ENCODE data around the gene HSBP1L1.
"Not testable (repeated sequence)": the region's sequence is repeated elsewhere in the genome, so short reads cannot be mapped to it uniquely, and the experiment has no call there.

The HSBP1L1 gene

GRCh38 chr18:79988071-79988450, 23.6 kb downstream of the HSBP1L1 start:
- DNase-seq = peak; percentile 49

GRCh38 chr18:79988451-79989194, 24.2 kb downstream of the HSBP1L1 start, which contains the start of gene TXNL4A:
TSS of gene TXNL4A (minus strand) at chr18:79988563. CDS start at chr18:79988392, 171 bp downstream.
- DNase-seq = peak; percentile 63

- no peak for DNase-seq
Observed at GRCh38 chr18:79989195-79989497, 24.7 kb downstream of the HSBP1L1 start.

- no peak for DNase-seq
Observed at GRCh38 chr18:79991494-79991893, 27.1 kb downstream of the HSBP1L1 start.

DNA sequence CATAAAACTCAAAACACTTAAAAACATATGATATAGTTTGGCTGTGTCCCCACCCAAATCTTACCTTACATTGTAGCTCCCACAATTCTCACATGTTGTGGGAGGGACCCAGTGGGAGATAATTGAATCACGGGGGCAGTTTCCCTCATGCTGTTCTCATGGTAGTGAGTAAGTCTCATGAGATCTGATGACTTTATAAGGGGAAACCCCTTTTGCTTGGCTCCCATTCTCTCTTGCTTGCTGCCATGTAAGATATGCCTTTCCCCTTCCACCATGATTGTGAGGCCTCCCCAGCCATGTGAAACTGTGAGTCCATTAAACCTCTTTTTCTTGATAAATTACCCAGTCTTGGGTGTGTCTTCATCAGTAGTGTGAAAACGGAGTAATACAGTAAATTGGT, 35.3 kb downstream of the HSBP1L1 start:
- DNase-seq = not testable (repeated sequence)

- no peak for DNase-seq
Observed at GRCh38 chr18:80000877-80001276, 36.4 kb downstream of the HSBP1L1 start.

- DNase-seq = no peak
Observed at GRCh38 chr18:80002468-80002867, 38.0 kb downstream of the HSBP1L1 start.

- no peak for DNase-seq
Observed at GRCh38 chr18:80004600-80005342, 40.3 kb downstream of the HSBP1L1 start.

DNA sequence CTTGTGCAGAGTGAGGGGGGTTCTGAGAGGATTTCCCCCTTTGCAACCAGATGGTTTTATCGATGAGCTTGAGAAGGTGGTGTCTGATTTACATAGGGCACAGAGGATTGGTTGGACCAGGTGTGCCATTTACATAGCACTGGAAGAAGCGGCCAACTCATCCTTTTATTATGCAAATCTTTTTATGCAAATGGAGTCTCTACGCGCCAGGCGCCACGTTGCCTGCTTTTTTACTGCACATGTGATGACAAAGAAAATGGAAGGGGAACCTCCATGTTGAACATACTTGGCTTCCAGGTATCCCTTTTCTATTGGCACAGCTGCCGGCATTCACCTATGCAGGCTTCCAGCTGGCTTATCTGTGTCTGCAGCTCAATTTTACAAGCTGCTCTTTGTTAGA, 42.3 kb downstream of the HSBP1L1 start:
- no peak for DNase-seq

DNA sequence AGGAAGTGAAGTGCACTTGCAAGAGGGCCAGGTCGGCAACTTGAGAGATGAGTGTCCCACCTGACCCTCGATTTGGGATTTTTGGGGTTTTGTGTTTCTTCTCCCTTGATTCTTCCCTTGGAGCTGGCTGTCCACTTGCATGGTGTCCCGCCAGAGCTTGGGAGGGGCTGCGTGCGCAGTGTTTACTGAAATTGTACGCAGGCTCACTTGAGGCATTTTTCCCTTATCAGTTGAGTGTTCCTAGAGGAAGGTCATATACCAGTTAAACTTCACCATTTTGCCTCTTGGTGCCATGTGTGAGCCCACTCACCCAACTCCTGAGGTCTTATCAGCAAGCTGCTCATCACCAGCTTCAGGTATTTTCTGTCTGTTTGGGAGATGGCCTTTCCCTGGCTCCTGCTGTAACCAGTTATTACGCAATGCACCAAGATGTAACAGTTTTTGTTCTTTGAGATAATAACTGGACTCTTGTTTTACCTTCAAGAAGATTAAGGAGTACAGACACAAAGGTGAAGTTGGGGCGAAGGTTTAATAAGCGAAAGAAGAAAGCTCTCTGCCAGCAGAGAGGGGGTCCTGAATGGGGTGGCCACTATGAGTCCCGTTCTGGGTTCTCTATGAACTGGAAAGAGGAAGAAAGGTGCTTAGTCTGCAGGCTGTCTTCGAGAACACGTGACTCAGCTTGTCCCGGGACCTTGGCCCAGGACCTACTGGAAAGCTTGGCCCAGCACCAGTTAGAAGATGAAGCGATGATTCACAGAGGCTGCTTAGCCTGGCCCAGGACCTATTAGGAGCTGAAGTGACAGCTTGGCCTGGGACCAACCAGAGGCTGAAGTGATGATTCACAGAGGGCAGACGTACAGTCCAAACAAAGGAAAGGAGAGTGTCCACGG, 45.5 kb downstream of the HSBP1L1 start:
- DNase-seq = no peak

- DNase-seq = no peak
Observed at GRCh38 chr18:80010551-80010906, 46.1 kb downstream of the HSBP1L1 start.

DNA sequence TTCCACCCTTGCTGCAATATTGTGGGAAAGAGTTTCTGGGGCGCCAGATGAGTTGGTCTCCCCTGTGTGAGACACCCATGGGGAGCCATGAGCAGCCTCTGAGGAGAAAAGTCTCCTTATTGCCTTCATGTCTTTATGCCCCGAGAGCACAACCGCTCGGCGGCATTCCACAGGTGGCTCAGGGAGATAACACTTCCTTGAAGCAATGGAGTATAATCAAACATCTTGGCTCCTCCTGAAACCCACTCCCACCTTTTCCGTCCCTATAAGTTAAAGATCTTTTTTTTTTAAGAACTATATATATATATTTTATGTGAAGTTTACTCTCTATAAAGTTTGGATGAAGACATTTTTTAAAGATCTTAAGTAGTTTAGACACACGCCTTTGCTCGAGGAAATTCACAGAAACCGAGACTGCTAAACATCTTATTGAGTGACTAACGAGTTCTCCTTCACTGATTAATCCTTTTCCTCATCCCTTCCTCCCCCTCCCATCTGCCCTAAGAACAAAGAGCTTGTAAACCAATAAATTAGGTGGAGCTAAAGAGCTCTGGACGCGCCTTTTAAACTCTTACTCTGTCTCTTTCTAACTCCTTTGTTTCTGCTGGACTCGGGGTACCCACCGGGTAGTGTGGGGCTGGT, 47.2 kb downstream of the HSBP1L1 start:
- not testable (repeated sequence) for DNase-seq

DNA sequence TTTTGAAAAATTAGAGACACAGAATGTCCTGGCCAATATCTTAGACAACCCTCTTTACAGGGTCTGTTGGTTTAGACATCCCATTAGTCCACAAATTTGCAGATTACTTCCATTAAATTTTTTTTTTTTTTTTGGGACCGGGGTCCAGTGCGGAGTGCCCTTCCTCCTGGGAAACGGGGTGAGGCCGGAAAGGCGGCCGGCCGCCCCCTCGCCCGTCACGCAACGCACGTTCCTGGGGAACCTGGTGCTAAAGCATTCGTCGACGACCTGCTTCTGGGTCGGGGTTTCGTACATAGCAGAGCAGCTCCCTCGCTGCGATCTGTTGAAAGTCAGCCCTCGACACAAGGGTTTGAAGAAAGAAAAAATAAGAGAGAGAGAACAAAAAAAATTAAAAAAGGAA, 48.3 kb downstream of the HSBP1L1 start:
- no peak for DNase-seq
